Measurements from ENCODE around the gene PIGB. TPM values are rescaled to one million over a fixed set of nuclear protein-coding genes. Genes with fewer than 3 reads are reported as not detected.

PIGB gene
- total RNA-seq, 1 donor from 2014 or later = 15.3 TPM

- no peak overlapping the region for H3K4me3 ChIP-seq (ENCODE audit: low read depth, low read length)
- no peak for TF ChIP-seq CTCF (conservative IDR thresholded peaks at IDR 0.05; ENCODE audit: low read depth, low read length)
- DNase-seq (ENCODE audit: low read depth) = no peak
These were observed 82.8 kb downstream of the PIGB start for GRCh38 chr15:55401786-55402246.

- no peak for TF ChIP-seq CTCF (conservative IDR thresholded peaks at IDR 0.05; ENCODE audit: low read depth, low read length)
- H3K4me3 ChIP-seq (ENCODE audit: low read depth, low read length) = no peak overlapping the region
- DNase-seq (ENCODE audit: low read depth) = no peak
These were observed 83.7 kb downstream of the PIGB start for GRCh38 chr15:55402707-55403106.

- no peak overlapping the region for H3K4me3 ChIP-seq (ENCODE audit: low read depth, low read length)
- no peak for TF ChIP-seq CTCF (conservative IDR thresholded peaks at IDR 0.05; ENCODE audit: low read depth, low read length)
- DNase-seq (ENCODE audit: low read depth) = no peak
These were observed 84.5 kb downstream of the PIGB start for GRCh38 chr15:55403531-55403930.

Other genes starting within 250 kb of the PIGB start
- gene RSL24D1, start 122.3 kb upstream of the PIGB start, total RNA-seq = 80.3 and 86.5 TPM in 2 replicates
- 4.6 and 9.7 TPM in 2 replicates for gene RAB27A, start 29.4 kb upstream of the PIGB start, total RNA-seq
- gene PIGBOS1, start 99 bp upstream of the PIGB start, total RNA-seq = 7.4 and 13.3 TPM in 2 replicates
- 17.6 and 23.8 TPM in 2 replicates for gene CCPG1, start 89.1 kb downstream of the PIGB start, total RNA-seq
- 1.4 and 3.3 TPM in 2 replicates for gene PIERCE2, start 89.3 kb downstream of the PIGB start, total RNA-seq
- 3.3 and 5.3 TPM in 2 replicates for gene DNAAF4, start 189.0 kb downstream of the PIGB start, total RNA-seq

All from epithelial cell of proximal tubule (primary cell).